ENCODE results near the gene SOCS1. TPM values are rescaled to one million over a fixed set of nuclear protein-coding genes. Genes with fewer than 3 reads are reported as not detected.

Gene SOCS1
- total RNA-seq, 1 experiment from 2014 or later, result 2.6 TPM

DNA sequence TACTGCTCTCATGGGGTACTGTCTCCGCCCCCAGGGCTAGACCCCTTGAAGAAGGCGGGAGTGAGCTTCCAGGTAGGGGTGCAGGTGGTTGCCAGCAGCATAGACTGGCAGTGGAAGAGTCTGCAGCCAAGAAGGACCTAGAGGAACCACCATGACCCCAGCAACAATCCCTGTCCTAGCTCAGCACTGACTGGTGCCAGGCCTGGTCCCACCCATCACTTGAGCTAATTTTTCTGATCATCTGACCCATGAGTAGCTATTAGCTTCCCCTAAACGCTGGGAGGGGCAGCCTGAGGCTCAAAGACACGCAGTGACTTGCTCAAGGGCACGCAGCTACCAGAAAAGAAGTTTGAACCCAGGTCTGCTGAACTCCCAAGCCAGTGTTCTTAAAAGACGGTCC lies 16.5 kb upstream of the SOCS1 start:
- TF ChIP-seq EZH2 (IDR thresholded peaks at IDR 0.05; ENCODE audit: borderline replicate concordance, low read depth, low read length, poor library complexity, severe bottlenecking) (no peak), CTCF (conservative IDR thresholded peaks at IDR 0.05; ENCODE audit: low read depth, low read length) (no peak)
- Histone ChIP-seq H3K4me3 (ENCODE audit: low read depth, low read length, poor library complexity, severe bottlenecking) (no peak overlapping the region), H3K27me3 (replicated peaks; ENCODE audit: insufficient read depth, low read depth, low read length, poor library complexity) (no peaks in the 10 kb centered on the region), H3K27ac (ENCODE audit: low read depth, low read length, poor library complexity, severe bottlenecking) (no peak overlapping the region), H3K36me3 (ENCODE audit: insufficient read depth, low read length, poor library complexity, severe bottlenecking) (no peaks in the 10 kb centered on the region), H3K4me1 (ENCODE audit: insufficient read depth, low read length, poor library complexity, severe bottlenecking) (no peaks in the 10 kb centered on the region), H3K9me3 (ENCODE audit: low read depth, low read length, poor library complexity, severe bottlenecking) (no peaks in the 10 kb centered on the region)
- POLR2A ChIA-PET (ENCODE audit: low non-redundant PET), result no interaction called here
- CTCF ChIA-PET, result no interaction called here
- no peak for DNase-seq (ENCODE audit: low spot score)
- intact Hi-C loops (cut with micrococcal nuclease; ENCODE audit: unreplicated experiment), result no loop called here
- BruUV-seq (replicated peaks), result no TSS peak

DNA sequence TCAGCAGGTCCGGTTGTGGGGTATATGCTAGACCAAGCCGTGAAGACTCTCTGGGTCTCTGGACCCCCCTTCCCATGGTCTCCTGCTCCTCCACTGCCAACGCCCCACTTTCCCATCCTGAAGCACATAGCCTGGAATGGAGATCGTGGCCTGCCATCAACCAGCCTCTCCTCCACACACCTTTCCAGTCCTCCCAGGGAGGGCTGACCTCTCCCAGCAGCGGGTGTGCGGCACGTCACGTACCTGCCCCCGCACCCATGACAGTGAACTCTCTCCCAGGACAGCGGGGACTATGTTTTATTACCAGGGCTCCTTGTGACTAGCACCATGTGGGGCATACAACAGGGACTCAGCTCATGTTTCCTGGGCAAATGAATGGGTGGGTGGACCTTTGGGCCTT lies 15.6 kb upstream of the SOCS1 start:
- Histone ChIP-seq H3K27me3 (replicated peaks; ENCODE audit: insufficient read depth, low read depth, low read length, poor library complexity) (no peaks in the 10 kb centered on the region), H3K9me3 (ENCODE audit: low read depth, low read length, poor library complexity, severe bottlenecking) (no peaks in the 10 kb centered on the region), H3K36me3 (ENCODE audit: insufficient read depth, low read length, poor library complexity, severe bottlenecking) (no peaks in the 10 kb centered on the region), H3K4me1 (ENCODE audit: insufficient read depth, low read length, poor library complexity, severe bottlenecking) (no peaks in the 10 kb centered on the region), H3K27ac (ENCODE audit: low read depth, low read length, poor library complexity, severe bottlenecking) (no peak overlapping the region), H3K4me3 (ENCODE audit: low read depth, low read length, poor library complexity, severe bottlenecking) (no peak overlapping the region)
- ChIA-PET POLR2A (ENCODE audit: low non-redundant PET) (no interaction called here), CTCF (no interaction called here)
- no TSS peak for BruUV-seq (replicated peaks)
- DNase-seq (ENCODE audit: low spot score), result no peak
- TF ChIP-seq CTCF (conservative IDR thresholded peaks at IDR 0.05; ENCODE audit: low read depth, low read length) (no peak), EZH2 (IDR thresholded peaks at IDR 0.05; ENCODE audit: borderline replicate concordance, low read depth, low read length, poor library complexity, severe bottlenecking) (no peak)
- intact Hi-C loops (cut with micrococcal nuclease; ENCODE audit: unreplicated experiment), result no loop called here

- ChIA-PET POLR2A (ENCODE audit: low non-redundant PET) (no interaction called here), CTCF (no interaction called here)
- Histone ChIP-seq H3K4me1 (ENCODE audit: insufficient read depth, low read length, poor library complexity, severe bottlenecking) (no peaks in the 10 kb centered on the region), H3K27me3 (replicated peaks; ENCODE audit: insufficient read depth, low read depth, low read length, poor library complexity) (no peaks in the 10 kb centered on the region), H3K4me3 (ENCODE audit: low read depth, low read length, poor library complexity, severe bottlenecking) (no peak overlapping the region), H3K9me3 (ENCODE audit: low read depth, low read length, poor library complexity, severe bottlenecking) (no peaks in the 10 kb centered on the region), H3K27ac (ENCODE audit: low read depth, low read length, poor library complexity, severe bottlenecking) (no peak overlapping the region), H3K36me3 (ENCODE audit: insufficient read depth, low read length, poor library complexity, severe bottlenecking) (no peaks in the 10 kb centered on the region)
- TF ChIP-seq CTCF (conservative IDR thresholded peaks at IDR 0.05; ENCODE audit: low read depth, low read length) (no peak), EZH2 (IDR thresholded peaks at IDR 0.05; ENCODE audit: borderline replicate concordance, low read depth, low read length, poor library complexity, severe bottlenecking) (no peak)
- no peak for DNase-seq (ENCODE audit: low spot score)
- intact Hi-C loops (cut with micrococcal nuclease; ENCODE audit: unreplicated experiment), result no loop called here
- BruUV-seq (replicated peaks), result no TSS peak
These were observed 14.7 kb upstream of the SOCS1 start for GRCh38 chr16:11270602-11271162.

All from A673 (cell line).